HG02981 (cell line): ENCODE results near the gene PRR36.

ENCODE experiments used
- ATAC-seq: cut with Tn5 transposase; IDR thresholded peaks from one replicate; pipeline ENCODE4 v1.9.1; 2021; ENCODE audit warnings: mild to moderate bottlenecking, moderate library complexity; ENCODE audit not compliant: unreplicated experiment

Gene PRR36

DNA sequence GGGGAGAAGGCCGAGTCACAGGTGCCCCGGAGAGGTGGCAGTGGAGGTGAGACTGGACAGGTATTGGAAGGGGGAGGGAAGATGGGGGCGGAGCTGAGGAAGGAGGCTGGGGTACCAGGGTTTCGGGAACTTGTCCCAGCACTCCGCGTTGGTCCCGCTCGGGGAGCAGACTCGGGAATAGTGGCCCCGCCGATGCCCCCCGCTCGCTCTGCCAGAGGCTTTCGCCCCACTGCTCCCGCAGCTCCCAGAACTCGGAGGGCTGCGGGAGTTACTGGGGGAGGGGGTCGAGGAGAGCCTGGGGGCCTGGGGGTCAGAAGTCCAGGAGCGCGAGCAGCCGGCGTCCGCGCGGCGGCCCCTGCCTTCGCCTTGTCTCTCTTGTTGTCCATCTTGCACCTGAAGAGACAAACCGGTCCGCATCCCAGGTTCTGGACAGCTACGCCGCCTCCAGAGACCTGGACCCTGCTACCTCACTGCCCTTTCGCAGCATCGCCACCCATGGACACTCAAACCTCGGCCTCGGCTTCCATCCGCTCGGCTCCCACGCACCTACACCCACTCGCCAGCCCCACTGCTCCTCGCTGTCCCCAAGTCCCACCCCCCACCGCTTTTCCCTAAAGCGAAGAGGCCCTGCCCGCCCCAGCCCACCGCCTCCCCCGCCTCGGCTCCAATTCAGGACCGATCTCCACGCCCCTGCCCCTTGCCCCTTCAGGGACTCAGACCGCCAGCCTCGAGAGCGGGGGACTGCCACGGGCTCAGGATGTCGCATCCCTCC lies 700 bp downstream of the PRR36 start:
- ATAC-seq, result no peak

GRCh38 chr19:7872306-7873204 lies 1.6 kb downstream of the PRR36 start:
- no peak for ATAC-seq

GRCh38 chr19:7871437-7872305 lies 2.5 kb downstream of the PRR36 start:
- ATAC-seq, result no peak

DNA sequence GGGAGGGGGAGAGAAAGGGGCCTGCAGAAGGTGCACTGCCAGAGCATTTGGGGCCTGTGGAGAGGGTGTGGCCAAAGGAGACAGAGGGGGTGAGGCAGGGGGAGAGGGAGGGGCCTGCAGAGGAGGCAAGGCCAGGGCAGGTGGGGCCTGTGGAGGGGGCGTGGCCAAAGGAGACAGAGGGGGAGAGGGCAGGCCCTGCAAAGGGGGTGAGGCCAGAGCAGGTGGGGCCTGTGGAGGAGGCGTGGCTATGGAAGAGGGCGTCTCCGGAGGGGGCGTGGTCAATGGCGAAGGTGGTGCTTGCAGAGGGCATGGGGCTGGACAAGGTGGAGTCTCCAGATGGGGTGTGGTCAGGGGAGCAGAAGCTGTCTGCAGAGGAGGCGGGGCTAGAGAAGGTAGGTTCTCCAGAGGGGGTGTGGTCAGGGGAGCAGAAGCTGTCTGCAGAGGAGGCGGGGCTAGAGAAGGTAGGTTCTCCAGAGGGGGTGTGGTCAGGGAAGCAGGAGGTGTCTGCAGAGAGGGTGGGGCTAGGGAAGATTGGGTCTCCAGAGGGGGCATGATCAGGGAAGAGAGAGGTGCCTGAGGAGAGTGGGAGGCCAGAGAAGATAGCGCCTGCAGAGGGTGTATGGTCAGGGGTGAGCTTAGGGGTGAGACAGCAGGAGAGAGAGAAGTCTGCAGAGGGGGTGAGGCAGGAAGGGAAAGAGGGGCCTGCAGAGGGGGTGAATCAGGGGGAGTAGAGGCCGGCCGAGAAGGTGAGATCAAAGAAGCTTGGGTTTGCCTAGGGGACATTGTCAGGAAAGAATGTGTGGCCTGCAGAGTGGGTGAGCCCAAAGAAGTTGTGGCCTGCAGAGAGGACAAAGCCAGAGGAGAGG lies 3.4 kb downstream of the PRR36 start:
- ATAC-seq, result no peak

- ATAC-seq, result no peak
These were observed 4.2 kb downstream of the PRR36 start for GRCh38 chr19:7869910-7870511.

- peak; percentile 42 for ATAC-seq
These were observed 4.7 kb downstream of the PRR36 start for GRCh38 chr19:7869453-7869909.

- ATAC-seq, result peak; percentile 48
These were observed 5.3 kb downstream of the PRR36 start for GRCh38 chr19:7868671-7869452.

DNA sequence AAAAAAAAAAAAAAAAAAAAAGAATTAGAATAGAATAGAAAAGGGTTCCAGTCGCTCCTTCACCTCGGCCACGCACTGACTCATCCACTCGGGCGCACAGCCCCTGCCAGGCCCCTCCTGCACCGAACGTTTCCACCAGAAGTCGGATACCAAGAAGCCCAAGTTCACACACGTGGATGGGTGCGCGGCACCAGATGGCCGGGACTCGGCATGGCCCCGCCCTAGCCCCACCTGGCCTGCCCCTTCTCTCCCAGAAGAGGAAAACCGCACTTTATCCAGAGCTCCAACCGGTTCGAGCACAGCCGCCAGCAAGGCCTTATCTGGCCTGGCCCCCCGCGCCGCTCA lies 5.9 kb downstream of the PRR36 start:
- ATAC-seq, result no peak

GRCh38 chr19:7867092-7867844 lies 6.9 kb downstream of the PRR36 start:
- ATAC-seq, result no peak

DNA sequence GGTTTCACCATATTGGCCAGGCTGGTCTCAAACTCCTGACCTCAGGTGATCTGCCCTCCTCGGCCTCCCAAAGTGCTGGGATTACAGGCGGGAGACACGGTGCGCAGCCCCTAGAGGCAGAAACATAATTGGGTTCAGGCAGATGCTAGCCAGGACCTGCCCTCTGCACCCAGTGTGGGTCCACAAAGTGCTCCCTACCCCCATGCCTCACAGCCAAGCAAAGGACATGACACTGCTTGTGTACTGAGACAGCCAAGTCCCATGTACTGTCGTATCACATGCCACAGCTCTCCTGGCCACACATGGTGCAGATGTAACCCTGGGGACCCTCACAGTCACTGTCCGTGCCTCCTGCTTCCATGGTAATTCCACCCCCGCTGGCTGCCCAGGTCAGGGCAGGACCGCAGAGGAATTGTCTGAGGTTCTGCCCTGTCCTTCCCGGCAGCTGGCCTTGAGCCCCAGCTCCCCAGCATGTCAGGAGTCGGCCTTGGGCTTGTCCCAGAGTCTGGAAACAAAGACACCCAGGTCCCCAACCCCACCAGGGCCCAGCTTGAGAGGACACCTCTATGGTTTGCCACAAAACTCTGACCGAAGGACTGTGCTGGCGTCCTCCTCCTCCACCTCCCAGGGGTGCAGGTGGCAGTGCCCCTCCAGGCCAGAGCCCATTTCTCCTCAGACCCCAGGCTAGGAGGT lies 7.6 kb downstream of the PRR36 start:
- no peak for ATAC-seq

GRCh38 chr19:7865262-7865911 lies 8.8 kb downstream of the PRR36 start:
- ATAC-seq, result no peak

DNA sequence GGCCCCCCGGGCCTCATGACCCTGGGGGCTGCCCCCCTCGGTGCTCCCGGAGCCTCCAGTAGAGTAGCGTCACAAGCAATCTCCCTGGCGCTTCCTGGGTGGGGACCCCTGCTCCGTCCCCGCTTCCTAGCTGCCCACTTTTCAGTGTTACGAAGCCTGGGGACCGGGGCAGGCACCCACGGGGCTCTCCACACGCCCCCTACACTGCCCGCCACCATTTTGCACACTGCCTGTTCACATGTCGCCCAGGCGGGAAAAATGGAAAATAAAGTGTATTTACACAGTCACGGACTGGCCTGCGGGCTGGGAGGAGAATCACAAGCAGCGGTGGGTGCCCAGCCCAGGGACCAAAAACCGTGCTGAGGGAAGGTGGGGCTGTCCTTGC lies 9.5 kb downstream of the PRR36 start:
- no peak for ATAC-seq

GRCh38 chr19:7863971-7864689 lies 10.1 kb downstream of the PRR36 start:
- no peak for ATAC-seq

DNA sequence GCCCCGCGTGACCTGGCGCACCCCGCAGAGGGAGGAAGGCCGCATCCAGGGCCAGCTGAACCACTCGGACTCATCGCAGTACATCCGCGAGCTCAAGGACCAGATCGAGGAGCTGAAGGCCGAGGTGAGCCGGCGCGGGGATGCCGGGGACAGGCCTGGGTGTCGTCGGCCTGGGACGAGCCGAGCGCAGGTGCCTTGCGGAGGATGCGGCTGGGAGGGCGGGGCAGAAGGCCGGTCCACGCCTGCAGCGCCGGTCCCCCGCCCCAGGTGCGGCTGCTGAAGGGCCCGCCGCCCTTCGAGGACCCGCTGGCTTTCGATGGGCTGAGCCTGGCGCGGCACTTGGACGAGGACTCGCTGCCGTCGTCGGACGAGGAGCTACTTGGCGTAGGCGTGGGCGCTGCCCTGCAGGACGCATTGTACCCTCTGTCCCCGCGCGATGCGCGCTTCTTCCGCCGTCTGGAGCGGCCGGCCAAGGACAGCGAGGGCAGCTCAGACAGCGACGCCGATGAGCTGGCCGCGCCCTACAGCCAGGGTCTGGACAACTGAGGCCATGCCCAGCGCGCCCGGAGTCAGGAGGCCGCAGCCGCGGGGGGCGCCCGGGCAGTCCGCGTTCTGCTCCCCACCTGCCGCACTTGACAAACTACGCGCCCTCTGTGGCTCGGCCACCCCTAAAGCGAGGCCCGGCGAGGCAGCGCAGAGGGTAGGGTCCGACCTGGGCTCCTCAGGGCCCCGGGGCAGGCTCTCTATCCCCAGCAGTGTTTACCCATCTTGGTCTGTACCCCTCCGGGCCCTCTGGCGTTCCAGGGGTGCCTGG lies 10.8 kb downstream of the PRR36 start:
- no peak for ATAC-seq

GRCh38 chr19:7862413-7862951 lies 11.7 kb downstream of the PRR36 start:
- no peak for ATAC-seq
